ENCODE data around the gene KCNN3. TPM values are rescaled to one million over a fixed set of nuclear protein-coding genes. Genes with fewer than 3 reads are reported as not detected.

Gene KCNN3
- total RNA-seq, 2 experiments from 2014 or later, result not detected

GRCh38 chr1:154865442-154866256, 4.4 kb downstream of the KCNN3 start:
- peak overlapping the region; percentile 21 for H3K27ac Mint-ChIP-seq
- no peaks in the 10 kb centered on the region for H3K9me3 Mint-ChIP-seq (ENCODE audit: insufficient read depth)
- ATAC-seq (no peak), DNase-seq (no peak)
- H3K27me3 Mint-ChIP-seq (ENCODE audit: low read depth), result peaks cover 28% of the 10 kb centered on the region
- POLR2A ChIA-PET, result interaction anchor here (0.9 kb wide), 1 partner anchor 17 kb away, joined by 5 read pairs; no protein-coding TSS in a partner anchor
- no peaks in the 10 kb centered on the region for H3K36me3 Mint-ChIP-seq (ENCODE audit: low read depth)
- no peak overlapping the region for H3K4me3 Mint-ChIP-seq
- CTCF ChIA-PET, result interaction anchor here (1.0 to 2.0 kb wide), 5 partner anchors 11 to 306 kb away, joined by 3 to 10 read pairs (median 4); no protein-coding TSS in a partner anchor
- peaks cover 29% of the 10 kb centered on the region for H3K4me1 Mint-ChIP-seq (ENCODE audit: low read depth)

- Mint-ChIP-seq H3K4me1 (ENCODE audit: low read depth) (peaks cover 31% of the 10 kb centered on the region), H3K36me3 (ENCODE audit: low read depth) (no peaks in the 10 kb centered on the region), H3K27me3 (ENCODE audit: low read depth) (peaks cover 21% of the 10 kb centered on the region), H3K4me3 (no peak overlapping the region), H3K9me3 (ENCODE audit: insufficient read depth) (no peaks in the 10 kb centered on the region), H3K27ac (peak overlapping the region; percentile 10)
- DNase-seq, result no peak
- no peak for ATAC-seq
- ChIA-PET CTCF (interaction anchor here (0.6 to 1.3 kb wide), 2 partner anchors 30 to 304 kb away, joined by 3 read pairs; no protein-coding TSS in a partner anchor), POLR2A (no interaction called here)
These were observed 5.7 kb downstream of the KCNN3 start for GRCh38 chr1:154864189-154864975.

GRCh38 chr1:154863315-154864174, 6.5 kb downstream of the KCNN3 start:
- H3K4me3 Mint-ChIP-seq, result no peak overlapping the region
- ChIA-PET POLR2A (no interaction called here), CTCF (interaction anchor here (1.2 to 1.7 kb wide), 2 partner anchors 14 to 26 kb away, joined by 3 to 4 read pairs; no protein-coding TSS in a partner anchor)
- peaks cover 13% of the 10 kb centered on the region for H3K27me3 Mint-ChIP-seq (ENCODE audit: low read depth)
- no peak for DNase-seq
- H3K36me3 Mint-ChIP-seq (ENCODE audit: low read depth), result no peaks in the 10 kb centered on the region
- H3K9me3 Mint-ChIP-seq (ENCODE audit: insufficient read depth), result no peaks in the 10 kb centered on the region
- H3K27ac Mint-ChIP-seq, result no peak overlapping the region
- peaks cover 31% of the 10 kb centered on the region for H3K4me1 Mint-ChIP-seq (ENCODE audit: low read depth)
- ATAC-seq, result no peak

- H3K9me3 Mint-ChIP-seq (ENCODE audit: insufficient read depth), result no peaks in the 10 kb centered on the region
- DNase-seq (no peak), ATAC-seq (no peak)
- no peak overlapping the region for H3K4me3 Mint-ChIP-seq
- no peak overlapping the region for H3K27ac Mint-ChIP-seq
- H3K27me3 Mint-ChIP-seq (ENCODE audit: low read depth), result peaks cover 7% of the 10 kb centered on the region
- H3K4me1 Mint-ChIP-seq (ENCODE audit: low read depth), result peaks cover 31% of the 10 kb centered on the region
- POLR2A ChIA-PET, result no interaction called here
- CTCF ChIA-PET, result interaction anchor here (1.2 to 1.7 kb wide), 2 partner anchors 13 to 25 kb away, joined by 3 to 4 read pairs; no protein-coding TSS in a partner anchor
- no peaks in the 10 kb centered on the region for H3K36me3 Mint-ChIP-seq (ENCODE audit: low read depth)
These were observed 7.2 kb downstream of the KCNN3 start for GRCh38 chr1:154862907-154863306.

- Mint-ChIP-seq H3K4me1 (ENCODE audit: low read depth) (peaks cover 31% of the 10 kb centered on the region), H3K27me3 (ENCODE audit: low read depth) (peaks cover 2% of the 10 kb centered on the region), H3K9me3 (ENCODE audit: insufficient read depth) (no peaks in the 10 kb centered on the region), H3K27ac (no peak overlapping the region), H3K4me3 (no peak overlapping the region), H3K36me3 (ENCODE audit: low read depth) (no peaks in the 10 kb centered on the region)
- ChIA-PET CTCF (interaction anchor here (0.8 to 1.7 kb wide), 2 partner anchors 12 to 17 kb away, joined by 3 to 4 read pairs; no protein-coding TSS in a partner anchor), POLR2A (no interaction called here)
- DNase-seq, result no peak
- ATAC-seq, result no peak
These were observed 8.4 kb downstream of the KCNN3 start for GRCh38 chr1:154861607-154862094.

GRCh38 chr1:154860156-154860870, 9.8 kb downstream of the KCNN3 start:
- no peak overlapping the region for H3K4me3 Mint-ChIP-seq
- no peak for DNase-seq
- H3K9me3 Mint-ChIP-seq (ENCODE audit: insufficient read depth), result no peaks in the 10 kb centered on the region
- peak overlapping the region; percentile 2 for H3K27ac Mint-ChIP-seq
- ChIA-PET CTCF (interaction anchor here (1.1 to 2.0 kb wide), 3 partner anchors 18 to 100 kb away, joined by 4 to 7 read pairs (median 4); partner anchors contain the start of gene PMVK), POLR2A (interaction anchor here (1.4 kb wide), 1 partner anchor 22 kb away, joined by 4 read pairs; no protein-coding TSS in a partner anchor)
- no peak for ATAC-seq
- no peaks in the 10 kb centered on the region for H3K36me3 Mint-ChIP-seq (ENCODE audit: low read depth)
- peaks cover 22% of the 10 kb centered on the region for H3K4me1 Mint-ChIP-seq (ENCODE audit: low read depth)
- peaks cover 2% of the 10 kb centered on the region for H3K27me3 Mint-ChIP-seq (ENCODE audit: low read depth)

- Mint-ChIP-seq H3K4me1 (ENCODE audit: low read depth) (peaks cover 20% of the 10 kb centered on the region), H3K4me3 (no peak overlapping the region), H3K27ac (no peak overlapping the region), H3K36me3 (ENCODE audit: low read depth) (no peaks in the 10 kb centered on the region), H3K27me3 (ENCODE audit: low read depth) (peaks cover 2% of the 10 kb centered on the region), H3K9me3 (ENCODE audit: insufficient read depth) (no peaks in the 10 kb centered on the region)
- ChIA-PET POLR2A (interaction anchor here (1.4 kb wide), 1 partner anchor 22 kb away, joined by 4 read pairs; no protein-coding TSS in a partner anchor), CTCF (interaction anchor here (1.1 to 2.0 kb wide), 4 partner anchors 13 to 99 kb away, joined by 3 to 7 read pairs (median 4); partner anchors contain the start of gene PMVK)
- DNase-seq (no peak), ATAC-seq (no peak)
These were observed 10.3 kb downstream of the KCNN3 start for GRCh38 chr1:154859786-154860155.

- DNase-seq (no peak), ATAC-seq (no peak)
- peaks cover 15% of the 10 kb centered on the region for H3K4me1 Mint-ChIP-seq (ENCODE audit: low read depth)
- peaks cover 2% of the 10 kb centered on the region for H3K27me3 Mint-ChIP-seq (ENCODE audit: low read depth)
- no peaks in the 10 kb centered on the region for H3K9me3 Mint-ChIP-seq (ENCODE audit: insufficient read depth)
- no peak overlapping the region for H3K27ac Mint-ChIP-seq
- no peaks in the 10 kb centered on the region for H3K36me3 Mint-ChIP-seq (ENCODE audit: low read depth)
- ChIA-PET POLR2A (no interaction called here), CTCF (interaction anchor here (1.0 to 2.0 kb wide), 4 partner anchors 14 to 211 kb away, joined by 3 to 7 read pairs (median 4); partner anchors contain the start of gene PMVK)
- no peak overlapping the region for H3K4me3 Mint-ChIP-seq
These were observed 10.8 kb downstream of the KCNN3 start for GRCh38 chr1:154859151-154859785.

- ChIA-PET CTCF (interaction anchor here (0.7 kb wide), 1 partner anchor 113 kb away, joined by 3 read pairs; no protein-coding TSS in a partner anchor), POLR2A (no interaction called here)
- no peaks in the 10 kb centered on the region for H3K36me3 Mint-ChIP-seq (ENCODE audit: low read depth)
- DNase-seq, result no peak
- no peaks in the 10 kb centered on the region for H3K9me3 Mint-ChIP-seq (ENCODE audit: insufficient read depth)
- peaks cover 2% of the 10 kb centered on the region for H3K27me3 Mint-ChIP-seq (ENCODE audit: low read depth)
- H3K4me3 Mint-ChIP-seq, result no peak overlapping the region
- peaks cover 11% of the 10 kb centered on the region for H3K4me1 Mint-ChIP-seq (ENCODE audit: low read depth)
- ATAC-seq, result no peak
- no peak overlapping the region for H3K27ac Mint-ChIP-seq
These were observed 12.5 kb downstream of the KCNN3 start for GRCh38 chr1:154857441-154858215.

Data from activated CD8-positive, alpha-beta T cell treated with anti-CD3 and anti-CD28 coated beads, Interleukin-2, amount 10 ng/mL, durations not matched to agents 7 days and 5 days (primary cell).